HTR-8/SVneo (cell line): ENCODE measurements around the gene NTSR2.

Experiments used
- DNase-seq: peaks from one replicate; pipeline ENCODE4 v3.0.0; 2011; ENCODE audit warnings: low spot score, mixed read lengths; ENCODE audit not compliant: insufficient read length
- FAIRE-seq: peaks from 2 replicates; lab custom pipeline; 2011; peaks lifted over from hg19 to GRCh38; lab: Jason Lieb, UNC

NTSR2 gene

GRCh38 chr2:11669454-11670291, at the start of gene NTSR2:
Gene NTSR2 (minus strand): TSS chr2:11670195. CDS start chr2:11670129, 66 bp downstream.
- FAIRE-seq, result no peak
- no peak for DNase-seq

DNA sequence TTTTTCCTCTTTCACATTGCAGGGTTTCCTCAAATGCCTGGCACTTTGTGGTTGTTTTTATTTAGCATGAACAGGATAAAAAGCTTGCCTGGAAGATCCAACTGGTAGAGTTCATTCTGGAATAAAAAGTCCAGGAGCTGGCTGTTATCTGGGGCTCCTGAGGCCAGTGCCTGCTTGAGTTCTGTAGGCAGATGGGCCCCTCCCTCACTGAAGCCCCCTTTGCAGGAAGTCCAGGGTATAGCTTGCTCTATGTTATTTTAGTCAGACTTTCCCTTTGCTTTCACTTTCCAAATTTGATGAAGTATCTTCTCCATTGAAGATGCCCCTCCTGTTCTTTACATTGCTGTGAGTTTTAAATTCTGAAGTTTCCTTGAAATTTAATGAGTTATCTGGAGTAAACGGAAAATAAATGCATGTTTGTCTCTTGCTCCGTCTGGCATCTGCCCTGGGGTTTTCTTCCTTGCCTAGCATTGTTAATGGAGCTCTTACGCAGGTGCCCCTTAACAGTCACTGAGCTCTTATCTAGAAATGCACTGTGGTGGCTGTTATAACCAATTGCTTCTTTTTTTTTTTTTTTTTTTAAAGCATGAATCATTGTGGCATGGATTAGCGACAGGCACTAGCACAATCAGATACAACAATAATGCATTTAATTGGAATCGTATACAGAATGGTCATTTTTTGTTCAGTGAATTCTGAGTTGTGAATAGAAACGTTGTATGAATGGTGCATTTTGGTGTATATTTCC, 49.4 kb upstream of the NTSR2 start:
- DNase-seq (no peak), FAIRE-seq (no peak)

- FAIRE-seq (no peak), DNase-seq (no peak)
Measured at GRCh38 chr2:11718606-11719005, 48.6 kb upstream of the NTSR2 start.

- no peak for FAIRE-seq
- DNase-seq, result no peak
Measured at GRCh38 chr2:11717623-11718022, 47.6 kb upstream of the NTSR2 start.

- FAIRE-seq (no peak), DNase-seq (no peak)
Measured at GRCh38 chr2:11716689-11717321, 46.8 kb upstream of the NTSR2 start.

- FAIRE-seq, result no peak
- no peak for DNase-seq
Measured at GRCh38 chr2:11715987-11716652, 46.1 kb upstream of the NTSR2 start.

- DNase-seq, result no peak
- no peak for FAIRE-seq
Measured at GRCh38 chr2:11713815-11714214, 43.8 kb upstream of the NTSR2 start.

DNA sequence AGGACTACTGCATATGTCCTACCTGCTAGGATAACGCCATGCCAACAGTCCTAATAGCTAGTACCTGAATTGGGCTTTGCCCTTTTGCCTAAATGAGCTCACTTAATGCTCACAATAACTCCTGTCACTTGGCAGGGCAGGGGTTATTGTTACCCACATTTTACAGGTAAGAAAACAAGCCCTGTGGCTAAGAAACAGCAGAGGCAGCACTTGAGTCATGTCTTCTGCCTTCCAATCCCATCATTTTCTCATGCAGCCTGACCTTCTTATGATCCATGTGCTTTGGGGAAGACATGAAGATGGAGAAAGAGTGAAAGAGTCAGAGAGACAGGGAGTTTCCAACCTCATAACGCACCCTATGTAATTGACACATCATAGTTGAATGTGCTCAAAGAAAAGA, 42.9 kb upstream of the NTSR2 start:
- FAIRE-seq (no peak), DNase-seq (no peak)

- FAIRE-seq (no peak), DNase-seq (no peak)
Measured at GRCh38 chr2:11711751-11712150, 41.8 kb upstream of the NTSR2 start.

- FAIRE-seq (no peak), DNase-seq (no peak)
Measured at GRCh38 chr2:11711354-11711716, 41.3 kb upstream of the NTSR2 start.

DNA sequence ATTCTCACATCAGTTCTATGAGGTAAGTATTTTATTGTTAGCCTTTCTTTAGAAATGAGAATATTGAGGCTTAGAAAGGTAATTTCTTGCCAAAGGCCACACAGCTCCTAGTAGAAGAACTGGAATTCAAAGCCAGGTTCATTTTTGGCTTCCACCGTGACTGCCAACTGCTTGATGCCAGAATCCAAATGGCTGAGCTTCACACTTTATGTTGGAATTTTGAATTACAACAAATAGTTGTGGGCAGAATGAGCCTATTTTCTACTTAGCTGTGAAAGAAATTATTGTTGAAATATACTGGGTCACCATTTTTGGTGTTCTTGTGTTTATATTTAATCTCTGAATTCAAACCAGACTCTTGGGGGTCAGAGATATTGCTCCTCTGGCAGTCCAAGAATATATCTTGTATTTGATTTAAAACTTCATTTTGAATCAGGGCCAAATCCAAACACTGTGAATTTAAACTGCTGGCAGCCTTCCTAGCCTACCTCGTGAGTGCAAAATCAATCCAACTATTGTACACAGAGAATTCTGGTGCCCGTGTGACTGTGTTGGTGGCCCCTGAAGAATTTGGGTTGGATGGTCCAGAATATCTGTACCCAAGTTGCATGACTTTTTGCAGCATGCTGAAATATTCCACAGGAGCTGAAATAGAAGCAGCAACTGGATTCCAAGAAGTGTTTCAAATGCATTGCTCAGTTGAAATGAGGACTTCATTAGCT, 40.8 kb upstream of the NTSR2 start:
- DNase-seq, result no peak
- no peak for FAIRE-seq

DNA sequence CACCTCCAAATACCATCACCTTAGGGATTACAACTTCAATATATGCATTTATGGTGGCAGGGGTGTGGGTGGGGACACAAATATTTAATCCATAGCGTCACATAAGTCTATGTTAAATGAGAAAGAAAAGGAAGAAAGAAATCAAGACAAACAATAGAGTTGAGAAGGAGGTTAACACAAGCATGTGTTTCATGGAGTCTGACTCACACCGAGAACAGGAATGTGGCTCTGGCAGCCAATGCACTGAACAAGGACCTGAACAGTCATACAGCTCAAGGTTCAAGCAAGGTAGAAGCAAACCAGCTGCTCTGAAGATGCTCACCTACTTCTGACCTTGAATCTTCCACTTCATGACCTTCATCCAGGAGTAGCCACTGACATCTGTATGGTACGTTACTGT, 40.2 kb upstream of the NTSR2 start:
- peak; percentile 40 for DNase-seq
- FAIRE-seq, result no peak

GRCh38 chr2:11709293-11709692, 39.3 kb upstream of the NTSR2 start:
- no peak for DNase-seq
- FAIRE-seq, result no peak

DNA sequence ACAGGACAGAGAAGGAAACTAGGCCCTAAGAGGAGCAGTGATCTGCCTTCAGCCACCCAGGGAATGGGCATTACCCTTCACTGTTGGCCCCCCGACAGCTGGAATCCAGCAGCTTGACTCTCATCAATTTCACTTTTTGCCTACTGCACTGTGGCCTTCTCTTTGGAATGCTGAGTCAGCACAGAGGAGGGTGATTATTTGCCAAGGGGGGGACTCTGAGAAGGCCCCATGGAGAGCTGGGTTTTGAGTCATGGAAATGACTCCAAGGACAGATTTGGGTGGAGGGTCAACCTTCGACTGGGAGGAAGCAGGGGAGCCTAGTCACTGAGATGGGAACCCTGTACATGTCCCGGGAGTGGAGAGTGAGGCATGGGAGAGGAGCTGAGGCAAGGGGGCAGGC, 38.1 kb upstream of the NTSR2 start:
- no peak for DNase-seq

GRCh38 chr2:11705711-11706110, 35.7 kb upstream of the NTSR2 start:
- no peak for FAIRE-seq

More for the DNA sequence above, 38.1 kb upstream of the NTSR2 start:
- FAIRE-seq, result no peak

GRCh38 chr2:11705063-11705462, 35.1 kb upstream of the NTSR2 start:
- no peak for DNase-seq
- no peak for FAIRE-seq

More at GRCh38 chr2:11705711-11706110, 35.7 kb upstream of the NTSR2 start:
- DNase-seq, result no peak

DNA sequence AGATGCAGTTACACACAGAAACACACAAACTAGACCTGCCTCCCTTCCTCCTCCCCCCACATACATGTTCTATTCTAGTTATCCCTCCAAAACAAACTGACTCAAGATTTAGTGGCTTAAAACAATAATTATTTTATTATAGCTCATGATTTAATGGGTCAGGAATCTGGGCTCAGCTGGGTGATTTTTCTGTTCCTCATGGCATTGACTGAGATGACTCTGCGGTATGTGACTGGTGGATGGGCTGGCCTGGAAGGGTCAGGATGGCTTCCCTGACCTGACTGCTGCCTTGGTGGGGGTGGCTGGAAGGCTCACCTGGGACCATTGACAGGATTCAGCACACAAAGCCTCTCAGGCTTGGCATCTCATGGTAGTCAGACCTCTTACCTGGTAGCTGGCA, 33.7 kb upstream of the NTSR2 start:
- DNase-seq (no peak), FAIRE-seq (no peak)

- no peak for FAIRE-seq
- no peak for DNase-seq
Measured at GRCh38 chr2:11702946-11703345, 33.0 kb upstream of the NTSR2 start.

GRCh38 chr2:11701751-11702301, 31.8 kb upstream of the NTSR2 start:
- FAIRE-seq (no peak), DNase-seq (no peak)

DNA sequence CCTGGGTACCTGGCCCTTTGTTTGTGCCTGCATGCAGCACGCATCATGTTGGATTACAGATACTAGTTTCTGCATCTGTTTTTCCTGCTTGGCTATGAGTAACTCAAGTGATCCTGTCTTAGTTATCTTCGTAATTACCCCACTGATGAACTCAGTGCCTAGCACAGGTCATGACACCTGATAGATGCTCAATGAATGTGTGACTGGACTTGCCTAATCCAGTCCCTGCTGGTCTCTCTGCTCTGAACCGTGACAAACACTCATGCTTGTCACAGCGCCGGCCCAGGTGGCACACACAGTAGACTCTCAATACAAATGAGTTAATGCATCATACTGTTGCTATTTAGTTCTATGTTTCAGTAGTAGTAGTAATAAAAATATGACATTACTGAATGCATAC, 31.2 kb upstream of the NTSR2 start:
- DNase-seq, result no peak
- FAIRE-seq, result no peak
